Measurements from ENCODE around the gene FLT3LG. TPM values are rescaled to one million over a fixed set of nuclear protein-coding genes. Genes with fewer than 3 reads are reported as not detected.
A peak's percentile ranks its signal among the peaks of the same experiment; 100 is the strongest.

Gene FLT3LG, protein sequence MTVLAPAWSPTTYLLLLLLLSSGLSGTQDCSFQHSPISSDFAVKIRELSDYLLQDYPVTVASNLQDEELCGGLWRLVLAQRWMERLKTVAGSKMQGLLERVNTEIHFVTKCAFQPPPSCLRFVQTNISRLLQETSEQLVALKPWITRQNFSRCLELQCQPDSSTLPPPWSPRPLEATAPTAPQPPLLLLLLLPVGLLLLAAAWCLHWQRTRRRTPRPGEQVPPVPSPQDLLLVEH
- total RNA-seq (250 TPM), polyA plus RNA-seq (100 to 1,000 TPM; 103 to 154 (median 112) TPM)

DNA sequence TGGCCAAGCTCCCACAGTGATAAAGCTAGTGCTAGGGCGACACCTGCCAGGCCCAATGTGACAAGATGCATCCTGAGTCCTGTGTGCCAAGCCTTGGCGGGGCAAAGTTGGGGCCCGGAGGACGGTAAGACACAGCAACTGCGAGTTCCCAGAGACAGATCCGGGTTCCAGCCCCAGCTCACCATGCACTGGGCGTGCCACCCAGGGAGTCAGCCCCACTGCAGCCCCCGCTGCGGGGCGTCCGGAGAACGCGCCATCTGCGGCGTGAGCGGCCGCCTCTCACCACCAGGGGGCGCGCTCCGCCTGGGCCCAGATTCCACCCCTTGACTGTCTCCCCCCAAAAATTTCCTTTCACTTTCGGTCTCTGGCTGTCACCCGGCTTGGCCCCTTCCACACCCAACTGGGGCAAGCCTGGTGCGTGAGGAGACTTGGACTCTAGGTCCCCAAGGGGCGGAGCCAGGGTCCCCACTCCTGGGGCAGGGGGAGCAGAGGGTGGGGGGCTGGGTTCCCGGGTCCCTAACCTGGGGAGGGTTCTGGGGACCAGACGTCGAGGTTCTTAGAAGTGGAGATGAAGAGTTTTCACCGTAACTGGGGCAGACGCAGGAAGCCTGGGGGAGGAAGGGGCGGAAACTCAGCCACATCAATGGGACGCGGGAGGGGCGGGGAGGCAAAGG lies at the start of gene FLT3LG:
TSS of gene FLT3LG (plus strand) at position 348 of the 674 bp plus-strand sequence. CDS start 425 bp downstream, outside the sequence.
- Mint-ChIP-seq H3K4me1 (peaks cover 3 to 63% (median 30%) of the 10 kb centered on the region in 4 donors), H3K27ac (peak within 1 kb of the TSS; percentile 96 to 99 (median 98)), H3K27me3 (peaks cover 7% of the 10 kb centered on the region), H3K4me3 (peak within 1 kb of the TSS; percentile 93 to 98 (median 96)), H3K9me3 (peaks cover 0 to 1% (median 0%) of the 10 kb centered on the region in 7 donors), H3K36me3 (peaks cover 9% of the 10 kb centered on the region)
- no peaks in the 10 kb centered on the region for H3K27me3 ChIP-seq (ENCODE audit: control insufficient read depth, insufficient read depth, low read length)
- peaks cover 16% of the 10 kb centered on the region for H3K36me3 ChIP-seq (ENCODE audit: control insufficient read depth, insufficient read depth, low read length)
- H3K4me1 ChIP-seq (ENCODE audit: control insufficient read depth, insufficient read depth, low read length, poor library complexity, severe bottlenecking), result peaks cover 81% of the 10 kb centered on the region
- H3K9me3 ChIP-seq (ENCODE audit: control insufficient read depth in 2 of 2, low read length in 2 of 2), result no peaks in the 10 kb centered on the region
- peak; percentile 77 for ATAC-seq (ENCODE audit: low read depth in 2 of 2)
- peak; percentile 82 to 100 (median 95) for DNase-seq
- peak within 1 kb of the TSS; percentile 95 for H3K4me3 ChIP-seq (ENCODE audit: low read depth, low read length)
- peak within 1 kb of the TSS; percentile 95 for H3K27ac ChIP-seq (ENCODE audit: insufficient read depth, low read length, poor library complexity, severe bottlenecking)

DNA sequence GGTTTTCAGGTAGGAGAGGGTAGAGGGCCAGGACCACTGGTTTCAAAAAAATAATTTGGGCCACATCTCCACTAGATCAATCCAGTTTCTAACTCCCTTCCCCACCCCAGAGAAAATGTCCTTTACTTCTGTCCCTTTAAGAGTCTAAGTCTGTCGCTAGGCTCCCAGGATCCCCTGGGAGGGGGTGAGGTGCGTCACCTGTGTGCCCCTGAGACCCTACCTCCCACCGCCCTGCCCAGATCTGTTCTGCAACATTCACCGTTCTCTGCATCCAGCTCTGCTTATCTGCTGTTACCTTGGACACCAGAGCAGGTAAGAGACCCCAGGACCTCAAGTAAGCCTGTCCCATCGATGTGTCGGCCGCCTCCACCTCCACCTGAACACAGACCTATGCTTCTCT lies 48.8 kb upstream of the FLT3LG start, which contains the start of gene GFY:
TSS of gene GFY (plus strand) at position 211 of the 400 bp plus-strand sequence. CDS start 1,043 bp downstream, outside the sequence.
- H3K27ac Mint-ChIP-seq, result peak within 1 kb of the TSS in 1 of 3 donors; percentile 64
- H3K4me1 Mint-ChIP-seq, result peaks cover 5 to 77% (median 34%) of the 10 kb centered on the region in 4 donors
- peak within 1 kb of the TSS in 3 of 4 donors; percentile 65 to 78 (median 75) for H3K4me3 Mint-ChIP-seq
- H3K4me3 ChIP-seq (ENCODE audit: low read depth, low read length), result no peak within 1 kb of the TSS
- DNase-seq, result no peak
- H3K27me3 Mint-ChIP-seq, result peaks cover 97% of the 10 kb centered on the region
- no peaks in the 10 kb centered on the region for H3K36me3 ChIP-seq (ENCODE audit: control insufficient read depth, insufficient read depth, low read length)
- peaks cover 49% of the 10 kb centered on the region for H3K4me1 ChIP-seq (ENCODE audit: control insufficient read depth, insufficient read depth, low read length, poor library complexity, severe bottlenecking)
- H3K27ac ChIP-seq (ENCODE audit: insufficient read depth, low read length, poor library complexity, severe bottlenecking), result no peak within 1 kb of the TSS
- H3K9me3 ChIP-seq (ENCODE audit: control insufficient read depth in 2 of 2, low read length in 2 of 2), result no peaks in the 10 kb centered on the region
- H3K27me3 ChIP-seq (ENCODE audit: control insufficient read depth, insufficient read depth, low read length), result peaks cover 60% of the 10 kb centered on the region
- peaks cover 0 to 16% (median 0%) of the 10 kb centered on the region in 7 donors for H3K9me3 Mint-ChIP-seq
- no peak for ATAC-seq (ENCODE audit: low read depth in 2 of 2)
- peaks cover 7% of the 10 kb centered on the region for H3K36me3 Mint-ChIP-seq

DNA sequence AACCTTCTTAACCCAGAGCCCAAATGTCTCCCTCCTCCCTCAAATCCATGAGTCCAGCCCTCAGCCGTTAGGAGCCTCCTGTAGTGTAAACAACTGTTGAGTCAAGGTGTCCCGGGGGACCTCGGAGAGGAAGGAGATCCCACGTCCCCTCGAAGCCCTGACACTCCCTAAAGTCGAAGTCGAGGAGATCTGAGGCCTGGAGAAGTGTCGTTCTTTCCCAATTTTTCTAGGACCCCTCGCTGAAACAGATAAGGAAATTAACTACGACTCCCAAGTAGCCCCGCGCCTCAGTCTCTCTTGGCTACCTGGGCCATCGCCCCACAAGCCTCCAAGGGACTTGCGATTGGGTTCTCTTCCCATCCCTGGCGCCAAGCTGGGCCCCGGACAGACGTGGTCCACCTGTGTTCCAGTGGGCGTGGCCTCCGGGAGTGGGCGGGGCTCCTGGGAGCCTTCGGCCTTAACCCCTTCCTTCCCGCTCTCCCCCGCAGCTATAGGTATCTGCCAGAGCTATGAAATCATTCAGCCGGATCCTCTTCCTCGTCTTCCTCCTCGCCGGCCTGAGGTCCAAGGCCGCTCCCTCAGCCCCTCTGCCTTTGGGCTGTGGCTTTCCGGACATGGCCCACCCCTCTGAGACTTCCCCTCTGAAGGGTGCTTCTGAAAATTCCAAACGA lies 48.0 kb upstream of the FLT3LG start:
- H3K36me3 Mint-ChIP-seq, result peaks cover 8% of the 10 kb centered on the region
- Histone ChIP-seq H3K27ac (ENCODE audit: insufficient read depth, low read length, poor library complexity, severe bottlenecking) (no peak overlapping the region), H3K4me1 (ENCODE audit: control insufficient read depth, insufficient read depth, low read length, poor library complexity, severe bottlenecking) (peaks cover 49% of the 10 kb centered on the region), H3K27me3 (ENCODE audit: control insufficient read depth, insufficient read depth, low read length) (peaks cover 60% of the 10 kb centered on the region), H3K9me3 (ENCODE audit: control insufficient read depth in 2 of 2, low read length in 2 of 2) (no peaks in the 10 kb centered on the region), H3K4me3 (ENCODE audit: low read depth, low read length) (no peak overlapping the region), H3K36me3 (ENCODE audit: control insufficient read depth, insufficient read depth, low read length) (no peaks in the 10 kb centered on the region)
- ATAC-seq (ENCODE audit: low read depth in 2 of 2) (no peak), DNase-seq (no peak)
- no peak overlapping the region for H3K27ac Mint-ChIP-seq
- peaks cover 0 to 17% (median 0%) of the 10 kb centered on the region in 7 donors for H3K9me3 Mint-ChIP-seq
- H3K27me3 Mint-ChIP-seq, result peaks cover 97% of the 10 kb centered on the region
- H3K4me1 Mint-ChIP-seq, result peaks cover 5 to 75% (median 34%) of the 10 kb centered on the region in 4 donors
- H3K4me3 Mint-ChIP-seq, result no peak overlapping the region

DNA sequence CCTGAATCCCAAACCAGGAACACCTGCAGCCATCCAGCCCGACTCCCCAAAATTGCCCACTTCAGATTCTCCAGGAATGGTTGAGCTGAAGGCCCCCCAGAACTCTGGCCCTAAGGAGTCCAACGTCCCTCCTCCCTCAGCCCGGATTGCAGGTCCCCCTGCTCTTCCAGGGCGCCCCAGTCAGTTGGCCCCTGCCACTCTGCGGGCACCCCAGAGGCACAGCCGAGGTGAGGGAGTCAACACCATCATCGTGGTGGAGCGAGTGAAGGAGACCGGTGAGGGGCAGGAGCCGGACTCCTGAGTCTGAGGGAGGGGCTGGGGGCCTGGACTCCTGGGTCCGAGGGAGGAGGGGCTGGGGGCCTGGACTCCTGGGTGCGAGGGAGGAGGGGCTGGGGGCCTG lies 46.7 kb upstream of the FLT3LG start:
- Mint-ChIP-seq H3K4me1 (peaks cover 5 to 68% (median 26%) of the 10 kb centered on the region in 4 donors), H3K4me3 (peak overlapping the region in 1 of 4 donors; percentile 36), H3K27me3 (peaks cover 93% of the 10 kb centered on the region), H3K36me3 (peaks cover 8% of the 10 kb centered on the region), H3K9me3 (peaks cover 0 to 15% (median 0%) of the 10 kb centered on the region in 7 donors), H3K27ac (no peak overlapping the region)
- no peak overlapping the region for H3K27ac ChIP-seq (ENCODE audit: insufficient read depth, low read length, poor library complexity, severe bottlenecking)
- H3K9me3 ChIP-seq (ENCODE audit: control insufficient read depth in 2 of 2, low read length in 2 of 2), result no peaks in the 10 kb centered on the region
- no peaks in the 10 kb centered on the region for H3K36me3 ChIP-seq (ENCODE audit: control insufficient read depth, insufficient read depth, low read length)
- peaks cover 50% of the 10 kb centered on the region for H3K27me3 ChIP-seq (ENCODE audit: control insufficient read depth, insufficient read depth, low read length)
- DNase-seq (no peak), ATAC-seq (ENCODE audit: low read depth in 2 of 2) (no peak)
- no peak overlapping the region for H3K4me3 ChIP-seq (ENCODE audit: low read depth, low read length)
- H3K4me1 ChIP-seq (ENCODE audit: control insufficient read depth, insufficient read depth, low read length, poor library complexity, severe bottlenecking), result peaks cover 46% of the 10 kb centered on the region

DNA sequence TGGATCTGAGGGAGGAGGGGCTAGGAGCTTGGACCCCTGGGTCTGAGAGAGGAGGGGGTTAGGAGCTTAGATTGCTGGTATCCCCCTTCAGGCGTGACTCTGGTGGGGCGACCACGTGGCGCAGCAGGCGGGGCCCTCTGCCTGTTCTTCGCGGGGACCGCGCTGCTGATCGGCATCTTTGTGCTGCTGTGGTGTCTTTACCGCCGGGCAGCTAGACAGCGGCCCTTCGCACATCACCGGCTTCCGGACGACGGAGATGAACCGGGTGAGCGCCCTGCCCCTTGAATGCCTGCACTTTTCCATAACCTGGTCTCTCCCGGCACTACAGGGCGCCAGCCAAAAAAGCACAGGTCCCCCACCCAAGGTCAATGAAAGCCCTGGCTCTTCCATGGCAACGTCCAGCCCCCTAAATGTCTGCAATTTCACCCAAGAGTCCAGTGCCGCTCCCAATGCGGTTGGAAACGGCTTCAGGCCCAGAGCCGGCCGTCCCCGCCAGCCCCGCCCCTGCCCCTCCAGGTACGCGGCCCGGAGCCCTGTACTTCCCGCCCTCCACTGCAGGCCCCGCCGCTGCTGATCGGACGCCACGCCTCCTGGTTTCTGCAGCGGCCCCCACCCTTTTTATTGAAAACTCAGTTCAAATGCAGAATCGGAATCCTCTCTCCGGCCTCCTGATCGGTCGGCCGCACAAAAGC lies 46.0 kb upstream of the FLT3LG start:
- DNase-seq (peak in 1 of 3 donors; percentile 35), ATAC-seq (ENCODE audit: low read depth in 2 of 2) (peak in 1 of 2 donors; percentile 23)
- Mint-ChIP-seq H3K27me3 (peaks cover 94% of the 10 kb centered on the region), H3K9me3 (peaks cover 0 to 15% (median 0%) of the 10 kb centered on the region in 7 donors), H3K4me3 (peak overlapping the region in 3 of 4 donors; percentile 41 to 74 (median 67)), H3K36me3 (peaks cover 3% of the 10 kb centered on the region), H3K4me1 (peaks cover 5 to 68% (median 21%) of the 10 kb centered on the region in 4 donors), H3K27ac (no peak overlapping the region)
- Histone ChIP-seq H3K27me3 (ENCODE audit: control insufficient read depth, insufficient read depth, low read length) (peaks cover 46% of the 10 kb centered on the region), H3K4me3 (ENCODE audit: low read depth, low read length) (no peak overlapping the region), H3K36me3 (ENCODE audit: control insufficient read depth, insufficient read depth, low read length) (no peaks in the 10 kb centered on the region), H3K27ac (ENCODE audit: insufficient read depth, low read length, poor library complexity, severe bottlenecking) (no peak overlapping the region), H3K9me3 (ENCODE audit: control insufficient read depth in 2 of 2, low read length in 2 of 2) (no peaks in the 10 kb centered on the region), H3K4me1 (ENCODE audit: control insufficient read depth, insufficient read depth, low read length, poor library complexity, severe bottlenecking) (peaks cover 46% of the 10 kb centered on the region)

DNA sequence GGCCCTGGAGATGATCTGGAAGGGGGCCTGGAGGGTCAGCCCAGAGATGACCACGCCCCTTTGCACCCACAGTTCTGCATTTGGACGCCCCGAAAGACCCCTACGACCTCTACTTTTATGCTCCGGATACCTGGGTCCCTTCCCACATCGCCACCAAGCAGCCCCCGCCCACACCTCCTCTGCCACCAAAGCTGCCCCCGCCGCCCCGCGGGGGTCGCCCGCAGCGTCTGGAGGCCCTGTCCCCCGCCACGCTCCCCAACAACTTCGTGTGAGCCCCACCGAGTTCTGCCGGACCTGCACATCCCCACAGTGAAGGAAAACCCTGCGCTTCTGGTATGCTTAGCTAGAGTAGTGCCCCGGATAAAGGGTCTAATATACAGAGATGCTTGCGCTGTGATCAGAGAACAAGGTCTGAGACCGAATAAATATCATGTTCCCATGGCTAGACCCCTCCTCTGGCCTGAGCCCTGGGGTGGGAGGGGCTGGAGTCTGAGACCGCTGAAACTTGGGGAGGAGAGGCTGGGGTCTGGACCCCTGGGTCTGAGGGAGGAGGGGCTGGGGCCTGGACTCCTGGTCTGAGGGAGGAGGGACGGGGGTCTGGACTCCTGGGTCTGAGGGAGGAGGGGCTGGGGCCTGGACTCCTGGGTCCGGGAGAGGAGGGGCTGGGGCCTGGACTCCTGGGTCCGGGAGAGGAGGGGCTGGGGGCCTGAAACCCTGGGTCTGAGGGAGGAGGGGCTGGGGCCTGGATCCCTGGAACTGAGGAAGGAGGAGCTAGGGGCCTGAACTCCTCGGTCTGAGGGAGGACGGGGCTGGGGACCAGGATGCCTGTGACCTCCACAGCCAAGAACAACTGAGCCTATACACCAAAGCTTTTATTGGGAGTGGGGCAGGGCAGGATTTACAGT lies 45.2 kb upstream of the FLT3LG start:
- DNase-seq, result no peak
- H3K4me3 ChIP-seq (ENCODE audit: low read depth, low read length), result no peak overlapping the region
- H3K4me1 ChIP-seq (ENCODE audit: control insufficient read depth, insufficient read depth, low read length, poor library complexity, severe bottlenecking), result peaks cover 45% of the 10 kb centered on the region
- no peak overlapping the region for H3K27ac Mint-ChIP-seq
- H3K4me3 Mint-ChIP-seq, result peak overlapping the region in 2 of 4 donors; percentile 41 to 74
- peaks cover 44% of the 10 kb centered on the region for H3K27me3 ChIP-seq (ENCODE audit: control insufficient read depth, insufficient read depth, low read length)
- H3K36me3 Mint-ChIP-seq, result peaks cover 3% of the 10 kb centered on the region
- H3K4me1 Mint-ChIP-seq, result peaks cover 1 to 67% (median 21%) of the 10 kb centered on the region in 4 donors
- no peak for ATAC-seq (ENCODE audit: low read depth in 2 of 2)
- H3K27me3 Mint-ChIP-seq, result peaks cover 91% of the 10 kb centered on the region
- no peaks in the 10 kb centered on the region for H3K36me3 ChIP-seq (ENCODE audit: control insufficient read depth, insufficient read depth, low read length)
- peaks cover 0 to 15% (median 1%) of the 10 kb centered on the region in 7 donors for H3K9me3 Mint-ChIP-seq
- H3K27ac ChIP-seq (ENCODE audit: insufficient read depth, low read length, poor library complexity, severe bottlenecking), result no peak overlapping the region
- H3K9me3 ChIP-seq (ENCODE audit: control insufficient read depth in 2 of 2, low read length in 2 of 2), result no peaks in the 10 kb centered on the region

Data from CD4-positive, CD25-positive, alpha-beta regulatory T cell (primary cell).